Thyroid gland (tissue), 4 donors: Measurements from ENCODE around the gene JAG2.

Experiments used
- CTCF ChIP-seq, 6 experiments: fragments of 200-600 bp in 3 of 6; fragments of 450-650 bp in 3 of 6; sonication (generic) in 3 of 6; IDR thresholded peaks; one replicate each; pipeline ENCODE4 v1.5.1; 2016 to 2019; ENCODE audit warnings: antibody characterized with exemption in 6 of 6, mild to moderate bottlenecking in 2 of 6, inconsistent platforms in 1 of 6, moderate library complexity in 1 of 6
- POLR2A ChIP-seq, 2 donors: fragments of 450-650 bp; IDR thresholded peaks; one replicate each; pipeline ENCODE4 v1.6.1; 2017; ENCODE audit warnings: antibody characterized with exemption in 2 of 2, mild to moderate bottlenecking in 2 of 2, moderate library complexity in 1 of 2

GRCh38 chr14:105197211-105197641 lies 28.6 kb upstream of the JAG2 start:
- TF ChIP-seq CTCF (IDR thresholded peaks at IDR 0.05) (no peak), POLR2A (IDR thresholded peaks at IDR 0.05) (no peak)
